Coronary artery (tissue), 2 donors: ENCODE results near the gene IARS1.

Source experiments
- DNase-seq: peaks from one replicate; pipeline ENCODE4 v3.0.0-alpha.2; 2017; ENCODE audit warnings: low spot score
- H3K27ac ChIP-seq, 2 donors: fragments of 200-600 bp; sonication (generic); one replicate each; pipeline ENCODE4 v1.5.1; 2016 to 2019
- H3K4me3 ChIP-seq: fragments of 200-600 bp; sonication (generic); 2 replicates; pipeline ENCODE4 v1.5.1; 2016; ENCODE audit warnings: mild to moderate bottlenecking, moderate library complexity
- CTCF ChIP-seq: fragments of 200-600 bp; sonication (generic); IDR thresholded peaks from one replicate; pipeline ENCODE4 v1.5.1; 2019; ENCODE audit warnings: antibody characterized with exemption

Gene IARS1

DNA sequence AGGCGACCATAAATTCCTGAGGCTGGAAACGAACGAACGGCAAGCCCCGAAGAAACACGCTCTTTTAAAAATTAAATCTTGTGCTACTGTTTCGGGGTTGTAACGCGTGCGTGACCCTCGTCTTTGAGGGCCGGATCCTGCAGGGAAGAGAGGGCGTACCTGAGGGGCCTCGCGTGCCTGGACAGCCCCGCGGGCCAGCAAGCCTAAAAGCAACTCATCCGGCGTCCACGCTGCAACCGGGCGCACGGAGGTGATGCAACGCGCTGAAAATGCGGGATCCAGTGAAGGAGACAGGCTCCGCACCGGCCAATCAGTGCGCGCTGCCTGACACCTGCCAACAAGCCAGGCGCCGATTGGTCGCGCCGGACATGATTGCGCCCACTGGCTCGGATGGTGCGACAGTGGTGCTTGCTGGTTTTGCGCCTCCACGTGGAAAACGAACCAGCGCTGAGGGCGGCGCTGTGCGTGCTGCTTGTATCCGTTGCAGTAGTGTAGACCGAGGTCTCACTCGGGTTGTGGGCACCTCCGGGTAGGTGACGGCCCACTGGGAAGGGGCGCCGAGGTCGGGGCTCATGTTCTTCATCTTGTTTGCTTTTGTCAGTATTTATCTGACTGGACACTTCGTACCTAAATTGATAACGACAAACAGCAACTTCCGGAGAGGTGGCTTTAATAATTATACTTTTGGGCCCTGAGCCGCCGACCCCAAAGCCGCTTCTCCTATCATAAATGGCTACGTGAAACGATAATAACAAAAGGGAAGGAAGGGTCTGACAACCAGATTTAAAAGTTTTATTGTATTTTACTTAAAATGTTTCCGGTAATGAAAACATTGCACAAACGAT lies at the start of gene IARS1:
TSS of gene IARS1 (minus strand) at position 246 of the 845 bp plus-strand sequence. CDS start 4,278 bp downstream, outside the sequence.
- Histone ChIP-seq H3K27ac (peak within 1 kb of the TSS; percentile 52 to 75), H3K4me3 (peak within 1 kb of the TSS; percentile 77)
- DNase-seq = peak; percentile 99
- no peak for TF ChIP-seq CTCF

GRCh38 chr9:92342825-92343488 lies 49.5 kb upstream of the IARS1 start:
- no peak for TF ChIP-seq CTCF
- H3K27ac ChIP-seq = peak overlapping the region; percentile 56 to 60
- no peak overlapping the region for H3K4me3 ChIP-seq
- DNase-seq = no peak

DNA sequence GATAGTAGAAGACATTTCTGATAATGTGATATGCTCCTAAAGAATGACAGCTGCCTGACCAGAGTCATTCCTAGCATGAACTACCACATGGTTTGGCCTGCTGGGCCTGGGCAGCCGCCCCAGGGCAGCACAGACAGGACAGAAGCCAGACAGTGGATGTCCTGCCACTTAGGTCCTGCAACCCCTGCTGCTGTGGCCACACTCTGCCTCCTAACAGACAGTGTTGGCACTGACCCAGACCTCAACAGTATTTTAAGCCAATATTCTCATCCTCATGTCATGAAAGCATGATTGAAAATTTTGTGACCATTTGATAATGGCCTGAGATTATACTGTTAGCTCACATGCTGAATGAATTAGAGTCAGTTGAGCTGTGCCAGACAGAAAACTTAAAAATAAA lies 48.1 kb upstream of the IARS1 start:
- TF ChIP-seq CTCF = no peak
- Histone ChIP-seq H3K4me3 (no peak overlapping the region), H3K27ac (no peak overlapping the region)
- no peak for DNase-seq

- DNase-seq = no peak
- Histone ChIP-seq H3K27ac (peak overlapping the region in 1 of 2 donors; percentile 21), H3K4me3 (no peak overlapping the region)
- no peak for TF ChIP-seq CTCF
Observed at GRCh38 chr9:92333282-92333634, 39.8 kb upstream of the IARS1 start.

DNA sequence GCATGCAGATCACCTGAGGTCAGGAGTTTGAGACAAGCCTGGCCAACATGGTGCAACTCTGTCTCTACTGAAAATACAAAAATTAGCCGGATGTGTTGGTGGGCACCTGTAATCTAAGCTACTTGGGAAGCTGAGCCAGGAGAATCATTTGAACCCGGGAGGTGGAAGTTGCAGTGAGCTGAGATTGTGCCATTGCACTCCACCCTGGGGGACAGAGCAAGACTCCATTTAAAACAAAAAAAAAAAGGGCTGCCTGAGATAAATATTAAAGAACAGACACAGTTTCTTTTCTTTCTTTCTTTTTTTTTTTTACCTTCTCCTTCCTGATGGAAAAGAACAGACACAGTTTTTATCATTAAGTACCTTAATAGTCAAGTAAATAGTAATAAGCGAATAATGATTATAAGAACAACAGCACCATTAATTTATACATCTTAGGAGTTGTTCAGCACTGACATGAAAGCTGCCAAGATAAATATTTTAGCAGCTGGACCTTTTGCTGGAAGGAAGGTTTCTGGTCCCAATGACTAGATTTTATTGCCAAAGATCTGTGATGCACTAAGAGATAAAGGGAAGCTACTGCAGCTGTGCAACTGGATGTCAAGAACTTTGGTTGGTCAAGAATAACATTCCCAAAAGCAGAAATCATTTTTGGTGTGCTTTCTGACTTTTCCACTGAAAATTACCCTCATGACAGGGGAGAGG lies 39.2 kb upstream of the IARS1 start:
- no peak overlapping the region for H3K4me3 ChIP-seq
- DNase-seq = no peak
- peak overlapping the region in 1 of 2 donors; percentile 21 for H3K27ac ChIP-seq
- TF ChIP-seq CTCF = no peak

DNA sequence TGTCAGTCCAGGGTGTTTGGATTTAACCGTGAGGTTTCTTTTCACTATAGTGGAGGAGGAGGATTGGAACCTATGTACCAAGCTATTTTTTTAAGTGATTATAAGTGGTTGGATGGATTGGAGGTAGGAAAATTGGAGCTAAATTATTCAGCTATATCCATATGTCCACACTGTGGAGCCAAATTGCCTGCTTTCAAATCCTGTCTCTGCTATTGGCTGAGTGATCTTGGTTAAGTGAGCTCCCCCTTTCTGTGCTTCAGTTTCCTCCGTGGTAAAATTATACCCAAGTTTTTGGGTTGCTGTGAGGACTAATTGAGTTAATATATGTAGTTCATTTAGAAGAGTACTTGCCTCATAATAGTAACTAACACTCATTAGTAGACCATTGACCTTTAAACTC lies 34.7 kb upstream of the IARS1 start:
- no peak for DNase-seq
- no peak overlapping the region for H3K27ac ChIP-seq
- TF ChIP-seq CTCF = no peak
- H3K4me3 ChIP-seq = no peak overlapping the region
